ENCODE results near the gene SLC15A1. TPM values are rescaled to one million over a fixed set of nuclear protein-coding genes. Genes with fewer than 3 reads are reported as not detected.

Gene SLC15A1
- not detected for total RNA-seq

GRCh38 chr13:98752467-98753290, at the start of gene SLC15A1:
SLC15A1 (minus strand) TSS chr13:98752672; CDS start chr13:98752598, 74 bp downstream.

Small RNAs within 50 kb of the gene (small RNA-seq; reads per million reads assigned to genes)
- gene RN7SL60P (ENCODE audit: low replicate concordance) = not detected

Other genes with a start within 250 kb of the SLC15A1 start
- 27.5 TPM for gene STK24, start 175.6 kb downstream of the SLC15A1 start, total RNA-seq
- gene DOCK9, start 225.4 kb upstream of the SLC15A1 start, total RNA-seq = 264 TPM